Measurements from ENCODE around the gene VAMP8.
A peak's percentile ranks its signal among the peaks of the same experiment; 100 is the strongest.
"Not testable (repeated sequence)": the region's sequence is repeated elsewhere in the genome, so short reads cannot be mapped to it uniquely, and the experiment has no call there.

Gene VAMP8

DNA sequence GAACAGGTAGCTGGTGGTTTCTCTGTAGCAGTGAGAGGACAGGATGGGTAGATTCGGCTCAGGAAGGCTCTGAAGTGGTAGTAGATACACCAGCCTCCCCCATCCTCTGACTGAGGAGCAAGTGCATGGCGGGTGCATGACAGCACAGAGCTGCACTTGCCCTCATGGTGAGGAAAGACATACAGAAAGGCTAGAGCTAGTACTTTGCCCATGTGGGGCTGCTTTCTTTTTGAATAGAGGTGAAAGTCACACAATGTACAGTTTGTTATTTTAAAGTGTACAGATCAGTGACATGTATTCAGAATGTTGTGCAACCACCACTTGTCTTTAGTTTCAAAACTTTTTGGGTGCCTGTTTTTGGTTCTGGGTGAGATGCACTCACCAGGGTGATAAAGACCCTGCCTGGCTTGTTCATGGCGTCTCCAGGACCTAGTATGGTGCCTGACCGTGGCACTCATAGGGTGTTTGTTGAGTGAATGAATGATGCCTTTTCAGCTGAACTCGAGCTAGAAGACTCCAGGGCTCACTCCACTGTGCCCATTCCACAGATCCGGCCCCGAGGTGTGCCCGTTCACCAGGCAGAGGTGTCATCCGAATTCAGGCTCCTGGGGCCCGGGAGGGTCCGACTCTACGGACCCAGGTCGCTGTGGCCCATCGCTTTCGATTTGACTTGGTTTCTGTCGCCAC is 6.4 kb downstream of the VAMP8 start:
- no peak for DNase-seq

DNA sequence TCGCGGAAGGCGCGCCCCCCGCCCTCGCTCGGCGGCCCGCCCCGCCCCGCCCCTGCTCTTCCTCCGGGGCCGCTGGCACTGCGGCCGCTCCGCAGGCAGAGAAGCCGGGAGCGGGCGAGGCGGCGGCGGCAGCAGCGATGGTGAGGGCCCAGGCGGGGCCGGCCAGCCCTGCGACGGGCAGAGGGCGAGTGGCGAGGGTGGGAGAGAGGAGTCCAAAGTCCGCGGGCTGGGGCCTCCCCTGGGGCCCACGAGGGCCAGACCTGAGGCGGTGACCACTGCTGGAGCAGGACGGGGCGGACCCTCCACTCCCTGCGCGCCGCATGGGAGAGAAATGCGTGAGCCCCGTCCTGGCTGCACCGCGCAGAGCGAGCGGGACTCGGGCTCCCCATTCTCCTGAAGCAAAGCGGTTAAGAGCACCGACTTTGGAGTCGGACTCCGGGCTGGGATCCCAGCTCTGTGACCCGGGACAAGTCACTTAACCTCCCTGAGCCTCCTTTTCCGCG is 7.0 kb downstream of the VAMP8 start, which contains the start of gene VAMP5:
TSS of gene VAMP5 (plus strand) at position 78 of the 503 bp plus-strand sequence. CDS start at position 138, 60 bp downstream.
- DNase-seq, result no peak

GRCh38 chr2:85584857-85585780 is 7.7 kb downstream of the VAMP8 start:
- no peak for DNase-seq

DNA sequence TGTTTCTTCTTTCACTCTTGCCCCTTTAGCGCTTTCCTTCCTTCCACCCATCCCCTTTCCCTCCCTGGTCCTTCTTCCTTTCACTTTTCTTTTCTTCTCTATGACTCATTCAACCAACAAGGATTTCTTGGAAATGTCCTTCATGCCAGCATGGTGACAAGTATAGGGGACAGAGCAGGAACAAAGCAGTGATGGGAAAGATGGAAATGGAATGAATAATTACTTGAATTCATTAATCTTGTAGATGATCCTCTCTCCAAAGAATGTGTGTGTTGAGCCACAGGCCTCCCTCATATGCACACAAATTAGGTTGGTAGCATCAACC is 8.4 kb downstream of the VAMP8 start:
- no peak for DNase-seq

DNA sequence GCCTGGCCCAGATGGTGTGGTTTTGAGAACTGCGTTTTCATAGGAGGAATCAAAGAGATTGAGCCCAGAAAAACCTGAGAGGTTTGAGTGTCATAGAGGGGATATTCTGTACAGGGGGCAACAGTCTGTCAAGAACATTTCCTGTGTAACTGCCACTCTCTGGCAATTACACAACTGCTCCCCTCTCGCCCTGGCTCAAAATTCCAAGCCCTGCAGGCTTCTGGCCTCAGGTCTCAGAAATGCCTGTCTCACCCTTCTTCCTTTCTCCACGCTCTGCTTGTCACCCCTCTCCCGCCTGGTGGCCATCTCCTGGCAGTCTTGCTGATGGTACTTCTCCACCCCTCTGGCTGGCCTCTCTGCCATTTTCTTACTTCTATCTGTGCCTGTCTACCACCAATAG is 10.8 kb downstream of the VAMP8 start:
- DNase-seq, result no peak

GRCh38 chr2:85588645-85589044 is 11.3 kb downstream of the VAMP8 start:
- no peak for DNase-seq

- DNase-seq, result no peak
These were observed 11.8 kb downstream of the VAMP8 start for GRCh38 chr2:85589181-85589580.

DNA sequence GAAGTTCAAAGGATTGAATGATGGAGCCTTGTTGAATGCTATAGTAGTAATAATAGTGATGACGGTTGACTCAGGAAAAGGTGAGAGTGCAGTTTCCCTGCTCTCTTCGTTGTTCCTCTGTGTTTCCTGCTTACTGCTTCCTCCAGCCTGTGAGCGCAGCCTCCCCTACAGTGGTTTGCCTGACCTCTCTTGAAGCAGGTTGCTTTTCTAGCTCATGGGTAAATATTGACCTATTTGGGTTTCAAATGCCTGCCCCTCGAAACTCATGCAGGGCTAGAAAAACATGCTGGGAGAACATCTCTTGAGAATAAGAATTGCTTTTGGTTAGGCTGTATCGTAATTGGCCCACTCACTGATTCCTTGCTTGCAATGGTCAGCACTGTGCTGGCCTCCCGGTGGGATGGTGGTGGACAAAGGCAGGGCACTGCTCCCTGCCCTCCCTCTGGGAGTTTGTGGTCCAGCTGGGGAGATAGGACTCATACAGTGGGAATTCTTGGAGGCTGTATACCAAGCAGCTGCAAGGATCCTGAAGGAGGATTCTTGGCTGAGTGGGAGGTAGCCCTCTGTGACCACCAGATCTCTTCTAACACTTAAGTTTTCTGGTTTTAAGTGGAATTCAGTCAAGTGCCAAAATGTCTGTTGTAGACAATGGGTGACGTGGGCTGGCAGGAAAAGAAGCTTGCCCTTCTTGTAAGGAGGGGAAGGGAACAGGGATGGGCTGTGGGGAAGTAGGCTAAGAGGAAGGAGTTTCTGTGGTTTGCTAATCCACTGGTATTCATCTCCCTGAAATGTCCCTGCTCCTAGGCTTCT is 12.8 kb downstream of the VAMP8 start:
- no peak for DNase-seq

GRCh38 chr2:85590950-85591349 is 13.6 kb downstream of the VAMP8 start:
- no peak for DNase-seq

- DNase-seq, result no peak
These were observed 14.2 kb downstream of the VAMP8 start for GRCh38 chr2:85591563-85591962.

DNA sequence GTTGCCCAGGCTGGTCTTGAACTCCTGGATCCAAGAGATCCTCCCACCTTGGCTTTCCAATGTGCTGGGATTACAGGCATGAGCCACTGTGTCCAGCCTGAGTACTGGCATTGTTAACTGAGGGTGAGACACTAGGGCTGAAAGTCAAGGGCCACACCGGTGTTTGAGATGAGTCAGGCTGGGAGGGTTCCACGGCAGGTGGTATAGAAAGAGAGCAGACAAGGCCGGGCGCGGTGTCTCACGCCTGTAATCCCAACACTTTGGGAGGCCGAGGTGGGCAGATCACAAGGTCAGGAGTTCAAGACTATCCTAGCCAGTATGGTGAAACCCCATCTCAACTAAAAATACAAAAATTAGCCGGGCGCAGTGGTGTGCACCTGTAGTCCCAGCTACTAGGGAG is 14.9 kb downstream of the VAMP8 start:
- not testable (repeated sequence) for DNase-seq

GRCh38 chr2:85593023-85593422 is 15.6 kb downstream of the VAMP8 start:
- DNase-seq, result no peak

DNA sequence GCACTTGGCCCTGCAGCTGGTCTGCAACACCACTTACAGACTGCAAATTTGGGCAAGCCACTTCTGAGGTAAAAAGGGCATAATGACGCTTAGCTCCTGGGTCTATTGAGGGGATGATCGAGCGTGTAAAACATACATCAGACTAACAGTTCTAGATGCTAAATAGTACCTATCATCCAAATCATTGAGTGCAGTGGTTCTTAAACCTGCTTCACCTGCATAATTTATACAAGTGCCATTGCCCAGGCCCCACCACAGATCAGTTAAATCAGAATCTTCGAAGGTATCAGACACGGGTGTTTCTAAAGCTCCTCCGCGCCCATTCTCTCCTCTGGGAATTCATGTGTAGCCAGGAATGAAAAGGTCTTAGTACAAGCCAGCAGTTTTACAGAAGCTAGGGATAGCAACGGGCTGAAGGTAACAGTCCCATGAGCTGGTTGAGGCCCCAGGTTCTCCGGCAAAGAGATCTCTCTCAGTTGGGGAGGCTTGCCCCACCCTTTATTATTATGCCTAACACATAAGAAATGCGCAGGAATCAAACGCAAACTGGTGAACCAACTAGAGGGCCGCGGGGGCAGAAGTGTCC is 17.4 kb downstream of the VAMP8 start:
- no peak for DNase-seq

- DNase-seq, result peak; percentile 98
These were observed 18.1 kb downstream of the VAMP8 start, which contains the start of gene RNF181 for GRCh38 chr2:85595301-85596025. RNF181 (plus strand) TSS chr2:85595745; CDS start chr2:85595764, 19 bp downstream.

GRCh38 chr2:85596026-85596333 is 18.6 kb downstream of the VAMP8 start:
- no peak for DNase-seq

GRCh38 chr2:85596486-85597143 is 19.2 kb downstream of the VAMP8 start:
- DNase-seq, result no peak

DNA sequence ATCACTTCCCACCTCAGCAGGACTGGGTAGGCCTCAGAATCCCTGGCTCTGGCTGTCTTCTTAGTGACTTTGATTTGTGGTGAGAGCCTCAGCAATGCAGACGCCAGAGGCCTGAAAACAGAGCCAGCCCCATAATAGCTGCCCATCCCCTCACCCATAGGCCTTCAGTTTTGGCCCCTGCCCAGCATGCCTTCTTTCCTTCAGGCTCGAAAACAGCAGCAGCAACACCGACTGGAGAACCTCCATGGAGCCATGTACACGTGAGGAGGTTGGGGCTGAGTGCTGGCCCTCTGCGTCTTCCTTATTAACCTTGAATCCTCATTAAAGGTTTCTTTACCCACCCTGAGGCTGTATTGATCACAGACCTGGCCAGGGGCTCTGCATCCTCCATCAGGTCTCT is 19.9 kb downstream of the VAMP8 start:
- DNase-seq, result no peak

- no peak for DNase-seq
These were observed 21.4 kb downstream of the VAMP8 start for GRCh38 chr2:85598594-85599340.

GRCh38 chr2:85599468-85600234 is 22.3 kb downstream of the VAMP8 start:
- no peak for DNase-seq

GRCh38 chr2:85600235-85600575 is 22.8 kb downstream of the VAMP8 start:
- no peak for DNase-seq
